ENCODE results near the gene C3orf33. TPM values are rescaled to one million over a fixed set of nuclear protein-coding genes. Genes with fewer than 3 reads are reported as not detected.

C3orf33 gene
- total and polyA plus RNA-seq, 9 of the 15 experiments (the other 6 are each of a cell fraction or from before 2014, with no cell fraction given): 4.1 to 10.2 (median 6.0) TPM

- TF ChIP-seq ZNF512 (tag; IDR thresholded peaks at IDR 0.05): no peak
- peak; percentile 95; the same call in 1 of the 2 replicates for TF ChIP-seq KLF6 (CRISPR knock-in tag; IDR thresholded peaks at IDR 0.05; ENCODE audit: borderline replicate concordance)
- TF ChIP-seq MLLT1 (IDR thresholded peaks at IDR 0.05): no peak; a peak in 2 of 4 replicates
- TF ChIP-seq PRPF4 (IDR thresholded peaks at IDR 0.05; ENCODE audit: insufficient read depth, low read depth, low read length, poor library complexity, severe bottlenecking): no peak
- peak; percentile 92 for TF ChIP-seq EGR1 (conservative IDR thresholded peaks at IDR 0.05)
- TF ChIP-seq RFX7 (CRISPR knock-in tag; IDR thresholded peaks at IDR 0.05): 0 out of 2 replicates have a peak, but pooled peaks have one; percentile 18
- TF ChIP-seq KLF10 (CRISPR knock-in tag; IDR thresholded peaks at IDR 0.05): no peak
- TF ChIP-seq FOXJ3 (CRISPR knock-in tag; IDR thresholded peaks at IDR 0.05): no peak
- peak; percentile 41; the same call in 1 of the 2 replicates for TF ChIP-seq FOXO4 (CRISPR knock-in tag; IDR thresholded peaks at IDR 0.05)
- 0 out of 2 replicates have a peak, but pooled peaks have one; percentile 39 for TF ChIP-seq SPI1 (IDR thresholded peaks at IDR 0.05; ENCODE audit: borderline replicate concordance, low read depth, low read length)
- no peak for TF ChIP-seq ZNF408 (CRISPR knock-in tag; IDR thresholded peaks at IDR 0.05; ENCODE audit: low read depth)
- no peak for TF ChIP-seq SMAD3 (CRISPR knock-in tag; conservative IDR thresholded peaks at IDR 0.05)
- no peak for TF ChIP-seq BDP1 (IDR thresholded peaks at IDR 0.05; ENCODE audit: insufficient read depth, insufficient read length)
- peak; percentile 94 for TF ChIP-seq RBM39 (optimal IDR thresholded peaks at IDR 0.05; ENCODE audit: low read depth, low read length)
- no peak for TF ChIP-seq SLC30A9 (CRISPR knock-in tag; IDR thresholded peaks at IDR 0.05)
- no peak for TF ChIP-seq RUNX1 (IDR thresholded peaks at IDR 0.05; ENCODE audit: low read depth)
- TF ChIP-seq BACH1 (tag; IDR thresholded peaks at IDR 0.05): peak; percentile 83
- peak; percentile 96 for TF ChIP-seq ZNF592 (IDR thresholded peaks at IDR 0.05)
These were observed 48.3 kb upstream of the C3orf33 start, which contains the start of gene SLC33A1 (continued) for GRCh38 chr3:155854141-155854940.
